NCI-H2171 (cell line): Measurements from ENCODE around the gene FLNC.
A peak's percentile ranks its signal among the peaks of the same experiment; 100 is the strongest.

Experiments
- DNase-seq: peaks from one replicate; lab custom pipeline; 2025; lab: John Stamatoyannopoulos, UW

Gene FLNC

GRCh38 chr7:128804484-128804883 is 25.7 kb upstream of the FLNC start:
- no peak for DNase-seq

GRCh38 chr7:128805225-128805624 is 25.0 kb upstream of the FLNC start:
- no peak for DNase-seq

DNA sequence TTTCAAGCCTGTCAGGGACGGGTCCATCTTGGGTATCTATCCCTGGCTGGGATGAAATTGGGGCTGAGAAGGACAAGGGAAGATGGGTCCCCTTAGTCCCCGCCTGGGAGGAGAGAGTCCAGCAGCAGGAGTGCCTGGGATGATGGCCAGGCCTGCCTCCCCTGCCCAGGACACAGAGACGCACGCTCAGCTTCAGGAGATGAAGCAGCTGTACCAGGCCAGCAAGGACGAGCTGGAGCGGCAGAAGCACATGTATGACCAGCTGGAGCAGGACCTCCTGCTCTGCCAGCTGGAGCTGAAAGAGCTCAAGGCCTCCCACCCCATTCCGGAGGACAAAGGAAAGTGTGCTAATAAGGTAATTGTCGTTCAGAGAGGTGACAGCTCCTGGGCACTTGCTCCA is 23.0 kb upstream of the FLNC start:
- no peak for DNase-seq

DNA sequence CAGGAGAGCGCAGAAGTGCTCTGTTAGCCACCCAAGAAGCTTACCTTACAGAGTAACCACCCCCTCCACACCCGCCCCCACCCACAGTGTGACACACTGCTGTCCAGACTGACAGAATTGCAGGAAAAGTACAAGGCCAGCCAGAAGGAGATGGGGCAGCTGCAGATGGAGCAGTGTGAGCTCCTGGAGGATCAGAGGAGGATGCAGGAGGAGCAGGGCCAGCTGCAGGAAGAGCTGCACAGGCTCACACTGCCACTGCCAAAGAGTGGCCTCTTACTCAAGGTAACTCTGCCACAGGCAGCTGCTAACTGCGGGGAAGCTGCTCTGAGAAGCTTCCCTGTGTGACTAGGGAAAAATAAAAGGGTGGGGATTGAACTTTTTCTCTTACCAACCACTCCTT is 20.8 kb upstream of the FLNC start:
- no peak for DNase-seq

DNA sequence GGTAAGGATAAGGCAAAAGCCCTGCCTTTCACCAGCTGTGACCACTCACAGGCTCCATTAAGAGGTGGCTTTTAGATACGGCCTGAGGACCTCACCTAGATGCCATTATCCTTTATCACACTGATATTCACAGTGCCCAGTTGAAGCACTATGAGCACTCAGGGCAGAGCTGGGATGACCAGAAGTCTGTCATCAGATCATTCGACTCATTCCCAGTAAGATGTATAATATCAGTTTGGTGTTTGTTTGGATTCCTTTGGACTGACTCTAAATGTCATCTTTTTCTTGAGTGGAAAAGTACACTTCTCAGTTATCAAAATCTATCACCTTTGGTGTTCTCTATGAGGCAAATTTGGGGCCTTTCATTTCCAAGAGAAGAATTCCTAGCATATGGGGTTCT is 19.7 kb upstream of the FLNC start:
- no peak for DNase-seq

DNA sequence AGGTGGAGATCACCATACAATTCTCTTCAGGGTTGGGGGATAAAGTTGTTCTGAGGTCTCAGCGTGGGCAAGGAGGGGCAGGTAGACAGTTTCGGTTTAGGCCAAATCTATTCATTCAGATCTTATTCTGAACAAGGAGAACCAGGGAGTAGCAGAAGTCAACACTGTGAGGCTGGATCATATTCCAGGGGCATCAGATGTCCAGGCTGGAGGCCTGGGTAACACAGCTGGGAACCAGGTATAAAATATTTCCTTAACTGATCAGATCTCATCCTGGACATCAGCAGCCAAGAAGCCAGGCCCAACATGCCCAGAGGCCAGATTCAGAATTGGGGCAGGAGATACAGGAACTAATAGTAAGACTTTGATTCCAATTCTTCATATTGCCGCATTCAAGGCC is 19.2 kb upstream of the FLNC start:
- no peak for DNase-seq

DNA sequence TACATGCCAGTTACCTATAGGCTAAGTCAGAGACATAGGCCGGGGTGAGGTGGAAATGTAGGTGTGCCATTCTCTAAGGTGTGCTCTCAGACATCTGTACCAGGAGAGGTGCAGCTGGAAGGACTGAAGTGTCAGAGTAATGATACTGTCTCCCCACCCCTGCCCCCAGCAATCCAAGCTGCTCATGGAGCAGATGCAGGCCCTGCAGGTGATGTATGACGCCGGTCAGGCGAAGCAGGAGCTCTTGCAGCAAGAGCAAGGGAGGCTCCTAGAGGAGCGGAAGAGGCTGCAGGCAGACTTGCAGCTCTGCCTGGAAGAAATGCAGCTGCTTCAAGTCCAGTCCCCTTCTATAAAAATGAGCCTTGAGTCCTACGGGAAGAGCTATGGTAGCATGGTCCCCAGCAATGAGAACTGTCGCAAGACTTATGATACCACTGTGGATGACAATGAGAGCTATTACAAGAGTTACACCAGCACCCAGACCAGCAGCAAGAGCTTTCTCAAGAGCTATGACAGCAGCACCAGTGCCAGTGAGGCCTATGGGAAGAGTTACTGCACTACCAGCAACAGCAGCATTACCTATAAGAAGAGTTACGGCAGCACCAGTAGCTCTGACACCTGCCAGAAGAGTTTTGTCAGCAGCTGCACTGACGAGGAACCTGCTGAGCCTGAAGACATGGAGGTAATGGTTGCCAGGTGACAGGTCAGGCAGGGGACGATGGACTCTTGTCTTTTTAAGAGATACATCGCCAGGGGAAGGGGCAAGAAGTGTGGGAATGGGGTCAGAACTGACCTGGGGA is 18.4 kb upstream of the FLNC start:
- DNase-seq, result no peak

- DNase-seq, result no peak
Measured at GRCh38 chr7:128812514-128813168, 17.6 kb upstream of the FLNC start.

DNA sequence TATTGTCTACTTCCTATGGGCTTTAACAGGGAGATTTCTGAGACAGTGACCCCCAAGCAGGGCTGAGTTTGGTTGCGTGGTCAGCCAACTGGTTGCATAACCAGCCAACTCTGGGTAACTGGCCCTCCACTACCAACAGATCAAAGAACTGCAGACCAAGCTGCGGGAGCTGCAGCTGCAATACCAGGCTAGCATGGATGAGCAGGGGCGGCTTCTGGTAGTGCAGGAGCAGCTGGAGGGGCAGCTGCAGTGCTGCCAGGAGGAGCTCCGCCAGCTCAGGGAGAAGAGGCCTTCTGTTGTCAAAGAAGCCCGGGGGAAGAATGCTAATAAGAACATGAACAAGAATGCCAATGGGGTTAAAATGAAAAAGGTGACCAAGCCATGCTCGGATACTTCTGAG is 15.7 kb upstream of the FLNC start:
- peak; percentile 47 for DNase-seq

DNA sequence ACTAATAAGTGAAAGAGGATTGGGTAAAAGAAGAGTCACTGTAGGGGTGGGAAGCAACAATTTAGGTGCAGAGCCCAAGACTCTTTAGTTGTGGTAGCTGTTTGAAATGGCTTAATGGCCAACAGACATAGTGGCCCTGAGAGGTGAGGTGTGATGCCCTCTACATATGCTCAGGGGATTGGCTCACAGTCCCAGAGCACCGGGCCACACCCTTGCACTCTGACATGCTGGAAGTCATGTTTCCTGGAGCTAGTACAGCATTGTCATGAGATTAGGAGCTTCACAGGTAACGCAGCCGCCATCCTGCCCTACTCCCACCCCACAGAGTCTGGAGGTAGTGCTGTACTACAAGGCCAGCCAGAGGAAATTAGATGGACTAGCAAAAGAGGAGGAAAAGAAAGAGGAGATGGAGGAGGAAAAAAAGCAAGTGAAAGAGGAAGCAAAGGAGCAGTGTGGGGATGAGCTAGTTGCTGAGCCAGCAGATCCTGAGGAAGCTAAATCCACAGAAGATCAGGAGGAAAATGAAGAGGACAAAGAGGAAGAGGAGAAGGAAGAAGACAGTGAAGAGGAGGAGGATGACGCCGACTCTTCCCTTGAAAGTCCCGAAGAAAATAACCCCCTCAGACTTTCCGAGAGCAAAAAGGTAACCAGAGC is 14.8 kb upstream of the FLNC start:
- no peak for DNase-seq

DNA sequence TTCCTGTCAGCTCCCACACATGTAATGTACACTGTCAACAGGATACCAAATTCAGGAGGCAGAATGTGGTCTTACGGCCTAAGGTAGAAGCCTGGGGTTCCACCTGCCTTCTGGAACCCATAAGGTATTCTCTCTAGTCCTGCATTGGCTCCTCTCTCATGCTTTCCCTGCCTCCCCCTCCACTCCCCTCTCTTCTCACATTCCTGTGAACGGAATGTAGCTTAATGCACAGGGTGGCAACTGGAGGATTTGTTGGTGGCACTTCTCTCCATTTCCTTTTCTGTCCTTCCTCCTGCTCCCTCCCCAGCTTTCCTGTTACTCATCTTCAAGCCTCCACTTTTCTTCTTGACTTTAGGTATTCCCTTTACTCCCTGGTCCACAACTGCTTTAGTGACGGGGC is 11.5 kb upstream of the FLNC start:
- DNase-seq, result no peak

GRCh38 chr7:128821724-128822123 is 8.5 kb upstream of the FLNC start:
- no peak for DNase-seq

GRCh38 chr7:128826512-128826911 is 3.7 kb upstream of the FLNC start:
- DNase-seq, result no peak

DNA sequence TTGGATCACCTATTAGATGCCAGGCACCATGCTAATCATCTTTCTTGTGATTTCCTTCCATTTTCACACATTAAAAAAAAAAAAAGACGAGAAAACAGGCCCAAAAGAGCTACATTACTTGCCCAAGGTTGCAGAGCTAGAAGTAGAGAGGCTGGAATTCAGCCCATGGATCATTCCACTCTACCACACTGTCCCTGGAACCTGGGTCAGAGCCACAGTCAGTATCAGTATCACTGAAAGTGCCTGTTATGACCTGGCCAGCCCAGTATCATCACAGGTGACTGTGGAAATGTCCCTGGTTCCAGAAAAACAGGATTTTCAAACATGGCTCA is 3.3 kb upstream of the FLNC start:
- no peak for DNase-seq

GRCh38 chr7:128827248-128827958 is 2.8 kb upstream of the FLNC start:
- no peak for DNase-seq

GRCh38 chr7:128827971-128828711 is 2.1 kb upstream of the FLNC start:
- DNase-seq, result no peak

GRCh38 chr7:128829391-128830166 is 627 bp upstream of the FLNC start:
- DNase-seq, result no peak

DNA sequence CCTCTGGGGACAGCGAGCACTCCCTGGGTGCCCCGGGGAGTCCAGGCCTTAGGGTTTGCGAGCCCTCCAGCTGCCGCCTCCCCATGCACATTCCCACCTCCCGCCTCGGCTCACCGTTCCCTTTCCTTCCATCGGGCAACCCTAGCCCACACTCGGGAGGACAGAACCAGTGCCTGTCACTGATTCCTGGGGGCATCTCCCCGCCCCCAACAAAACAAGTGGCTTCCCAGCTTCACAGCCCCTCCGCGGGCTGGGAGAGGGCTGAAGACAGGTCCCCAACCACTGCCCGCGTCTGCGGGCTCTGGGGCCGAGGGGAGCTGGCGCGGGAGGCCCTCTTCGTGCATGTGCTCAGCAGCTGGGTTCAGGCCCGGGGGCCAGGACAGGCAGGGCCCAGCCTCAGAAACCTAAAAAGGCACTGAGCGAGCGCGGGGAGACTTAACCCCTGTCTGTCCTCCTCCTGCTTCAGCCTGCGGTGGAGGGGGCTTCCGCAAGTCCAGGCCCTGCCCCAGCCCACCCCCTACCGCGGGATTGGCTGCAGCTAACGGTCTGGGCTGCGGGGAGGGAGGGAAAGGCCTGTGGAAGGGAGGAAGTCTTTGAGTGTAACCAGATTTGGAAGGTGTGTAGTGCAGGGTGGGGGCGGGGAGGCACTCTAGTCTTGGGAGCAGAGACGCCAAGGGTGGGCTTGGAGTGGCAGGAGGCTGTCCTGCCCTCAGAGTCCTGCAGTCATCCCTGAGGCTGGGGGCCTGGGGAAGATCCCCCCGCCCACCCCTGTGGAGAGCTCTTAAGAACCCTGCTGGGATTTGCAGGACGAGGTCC is 1.2 kb downstream of the FLNC start:
- peak; percentile 51 for DNase-seq

GRCh38 chr7:128831994-128832879 is 2.0 kb downstream of the FLNC start:
- peak; percentile 81 for DNase-seq

GRCh38 chr7:128832880-128833147 is 2.6 kb downstream of the FLNC start:
- no peak for DNase-seq
